Measurements from ENCODE around the gene ABCC1. TPM values are rescaled to one million over a fixed set of nuclear protein-coding genes. Genes with fewer than 3 reads are reported as not detected.

The ABCC1 gene
- polyA plus RNA-seq, 1 donor (not counting 4 experiments of a cell fraction or from before 2014, with no cell fraction given), result 19.4 TPM

GRCh38 chr16:15971440-15971815 is 22.0 kb downstream of the ABCC1 start:
- peaks cover 2% of the 10 kb centered on the region for H3K9me3 ChIP-seq (ENCODE audit: control insufficient read depth, low read depth, low read length)
- H4K20me1 ChIP-seq (ENCODE audit: control insufficient read depth, extremely low read depth, insufficient read depth, low read length), result peaks cover 4% of the 10 kb centered on the region
- no peak overlapping the region for H3K4me3 ChIP-seq (ENCODE audit: control insufficient read depth in 2 of 3, extremely low read depth in 1 of 3, insufficient read depth in 2 of 3, low read depth in 1 of 3, low read length in 3 of 3)
- H3K4me2 ChIP-seq (ENCODE audit: control insufficient read depth, extremely low read depth, insufficient read depth, low read depth, low read length), result no peak overlapping the region
- TF ChIP-seq EZH2 (IDR thresholded peaks at IDR 0.05; ENCODE audit: low read length), result no peak
- no peak for TF ChIP-seq CTCF (optimal IDR thresholded peaks at IDR 0.05 in 1 of 3, IDR thresholded peaks at IDR 0.05 in 1 of 3, conservative IDR thresholded peaks at IDR 0.05 in 1 of 3; ENCODE audit: extremely low read depth in 1 of 3, insufficient read depth in 2 of 3, low read length in 3 of 3)
- no peak overlapping the region for H2AFZ ChIP-seq (ENCODE audit: control insufficient read depth, low read length)
- H3K79me2 ChIP-seq (ENCODE audit: control insufficient read depth, insufficient read depth, low read length), result peaks cover 86% of the 10 kb centered on the region
- H3K36me3 ChIP-seq (ENCODE audit: control insufficient read depth in 2 of 2, extremely low read depth in 1 of 2, insufficient read depth in 2 of 2, low read length in 2 of 2), result peaks cover 2 to 3% of the 10 kb centered on the region in 2 experiments
- no peak for FAIRE-seq
- no peaks in the 10 kb centered on the region for H3K27me3 ChIP-seq (ENCODE audit: control insufficient read depth, extremely low read depth, insufficient read depth, low read length)
- no peak overlapping the region for H3K9ac ChIP-seq (ENCODE audit: control insufficient read depth, extremely low read depth, insufficient read depth, low read length)
- H3K27ac ChIP-seq (ENCODE audit: control insufficient read depth, insufficient read depth, low read length), result no peak overlapping the region
- H3K9me1 ChIP-seq (ENCODE audit: control insufficient read depth, extremely low read depth, insufficient read depth, low read length), result no peaks in the 10 kb centered on the region
- H3K4me1 ChIP-seq (ENCODE audit: control insufficient read depth, extremely low read depth, insufficient read depth, low read length), result peaks cover 10% of the 10 kb centered on the region
- dilution Hi-C loops (cut with MboI; ENCODE audit: extremely low pct_ligation_motif_present, low sequenced_read_pairs), result no loop called here
- no peak for DNase-seq (ENCODE audit: low read depth, low spot score)

- Histone ChIP-seq H3K4me2 (ENCODE audit: control insufficient read depth, extremely low read depth, insufficient read depth, low read depth, low read length) (no peak overlapping the region), H3K9ac (ENCODE audit: control insufficient read depth, extremely low read depth, insufficient read depth, low read length) (no peak overlapping the region)
- no peak for FAIRE-seq
Observed at GRCh38 chr16:15972046-15972868, 22.8 kb downstream of the ABCC1 start.

More at GRCh38 chr16:15972046-15972868, 22.8 kb downstream of the ABCC1 start:
- TF ChIP-seq CTCF (optimal IDR thresholded peaks at IDR 0.05 in 1 of 3, IDR thresholded peaks at IDR 0.05 in 1 of 3, conservative IDR thresholded peaks at IDR 0.05 in 1 of 3; ENCODE audit: extremely low read depth in 1 of 3, insufficient read depth in 2 of 3, low read length in 3 of 3) (no peak), EZH2 (IDR thresholded peaks at IDR 0.05; ENCODE audit: low read length) (no peak)
- Histone ChIP-seq H3K27me3 (ENCODE audit: control insufficient read depth, extremely low read depth, insufficient read depth, low read length) (no peaks in the 10 kb centered on the region), H3K4me1 (ENCODE audit: control insufficient read depth, extremely low read depth, insufficient read depth, low read length) (peaks cover 2% of the 10 kb centered on the region), H2AFZ (ENCODE audit: control insufficient read depth, low read length) (no peak overlapping the region), H3K36me3 (ENCODE audit: control insufficient read depth in 2 of 2, extremely low read depth in 1 of 2, insufficient read depth in 2 of 2, low read length in 2 of 2) (peaks cover 3 to 7% of the 10 kb centered on the region in 2 experiments), H3K4me3 (ENCODE audit: control insufficient read depth in 2 of 3, extremely low read depth in 1 of 3, insufficient read depth in 2 of 3, low read depth in 1 of 3, low read length in 3 of 3) (no peak overlapping the region), H4K20me1 (ENCODE audit: control insufficient read depth, extremely low read depth, insufficient read depth, low read length) (peaks cover 4% of the 10 kb centered on the region), H3K9me1 (ENCODE audit: control insufficient read depth, extremely low read depth, insufficient read depth, low read length) (no peaks in the 10 kb centered on the region), H3K9me3 (ENCODE audit: control insufficient read depth, low read depth, low read length) (peaks cover 2% of the 10 kb centered on the region), H3K79me2 (ENCODE audit: control insufficient read depth, insufficient read depth, low read length) (peaks cover 90% of the 10 kb centered on the region), H3K27ac (ENCODE audit: control insufficient read depth, insufficient read depth, low read length) (no peak overlapping the region)
- dilution Hi-C loops (cut with MboI; ENCODE audit: extremely low pct_ligation_motif_present, low sequenced_read_pairs), result no loop called here
- DNase-seq (ENCODE audit: low read depth, low spot score), result no peak
